Ovary (tissue), 9 donors: Measurements from ENCODE around the gene PAPLN. TPM values are rescaled to one million over a fixed set of nuclear protein-coding genes. Genes with fewer than 3 reads are reported as not detected.

Experiments
- DNase-seq, 5 donors: peaks; one replicate each; pipeline ENCODE4 v3.0.0-alpha.2; 2019 to 2020
- H3K27ac ChIP-seq, 2 donors: fragments of 200-600 bp; one replicate each; pipeline versions ENCODE4 v1.5.1 to v1.8.0; 2019 to 2022
- H3K27me3 ChIP-seq: fragments of 200-600 bp; one replicate; pipeline ENCODE4 v1.8.0; 2022
- H3K36me3 ChIP-seq: fragments of 200-600 bp; sonication (generic); one replicate; pipeline ENCODE4 v1.5.1; 2019
- H3K4me1 ChIP-seq: one replicate; pipeline ENCODE4 v1.8.1; 2013; ENCODE audit warnings: mild to moderate bottlenecking, moderate library complexity; ENCODE audit not compliant: insufficient read depth
- H3K4me3 ChIP-seq: fragments of 200-600 bp; sonication (generic); one replicate; pipeline ENCODE4 v1.5.1; 2017
- H3K9me3 ChIP-seq, 2 donors: fragments of 200-600 bp in 1 of 2; sonication (generic) in 1 of 2; one replicate each; pipeline versions ENCODE4 v1.5.1 to v1.8.1; 2013 to 2019; ENCODE audit warnings: mild to moderate bottlenecking in 1 of 2, moderate library complexity in 1 of 2
- EP300 ChIP-seq: sonication (generic); formaldehyde crosslinking; IDR thresholded peaks from one replicate; pipeline ENCODE4 v1.6.1; 2017; ENCODE audit warnings: antibody characterized with exemption
- POLR2A ChIP-seq: fragments of 450-650 bp; IDR thresholded peaks from one replicate; pipeline ENCODE4 v1.6.1; 2017; ENCODE audit warnings: antibody characterized with exemption, mild to moderate bottlenecking, moderate library complexity
- WGBS, 3 donors: extraction: QIAGEN DNeasy Blood & Tissue Kit in 1 of 3; methylation state at CpG; one replicate each; pipeline versions ENCODE4 v1.1.5 to v1.1.7; 2013 to 2017; 5-methylcytosine and 5-hydroxymethylcytosine counted together
- intact Hi-C, 4 donors: fragments of 100-400 bp; cut with DNase I; formaldehyde crosslinking; loops; one replicate each; pipeline versions ENCODE4 v1.11.0 to v1.15.1; 2022 to 2023
- polyA plus RNA-seq, 2 donors: library from polyadenylated mRNA; stranded (reverse); fragments of 200-250 nt in 1 of 2; fragments of 350-450 nt in 1 of 2; fragmentation: Illumina TruSeq in 1 of 2; extraction: RNeasy Lipid Tissue Mini Kit (QIAGEN cat#74804) in 1 of 2; gene quantifications; one replicate each; pipeline ENCODE4 v1.2.3, GENCODE V29; 2013 to 2014
- total RNA-seq, 7 donors: library from RNA; depleted of rRNA in 2 of 7; stranded (reverse); fragments of >200 nt in 2 of 7; fragmentation: NEBNext Ultra II Directional in 3 of 7; extraction: Animal tissue kit (Norgen Biotek cat#: 25700) in 3 of 7; gene quantifications; one replicate each; pipeline versions ENCODE4 v1.1.0 to v1.2.4, GENCODE V29; 2016 to 2023
- TF ChIP-seq, protein P1 (sequence below), 3 donors: fragments of 450-650 bp in 2 of 3; fragments of 200-600 bp in 1 of 3; IDR thresholded peaks; one replicate each; pipeline versions ENCODE4 v1.5.1 to v1.8.0; 2016 to 2022; ENCODE audit warnings: antibody characterized with exemption in 3 of 3, mild to moderate bottlenecking in 1 of 3
- donor health status: DM: no; HTN: no; CAD: no; lungs with moderate emphysema.
- donor health status: DM: no; HTN: no; CAD: no.
- donor health status: Bipolar disorder and iron deficiency.
- donor health status: DM: yes; HTN: yes; CAD: no.
- donor health status: DM: no; HTN: no; CAD: no.
- donor health status: DM: yes; HTN: yes; CAD: no.

Gene PAPLN
- total and polyA plus RNA-seq, 9 donors = 4.6 to 35.4 (median 18.3) TPM

DNA sequence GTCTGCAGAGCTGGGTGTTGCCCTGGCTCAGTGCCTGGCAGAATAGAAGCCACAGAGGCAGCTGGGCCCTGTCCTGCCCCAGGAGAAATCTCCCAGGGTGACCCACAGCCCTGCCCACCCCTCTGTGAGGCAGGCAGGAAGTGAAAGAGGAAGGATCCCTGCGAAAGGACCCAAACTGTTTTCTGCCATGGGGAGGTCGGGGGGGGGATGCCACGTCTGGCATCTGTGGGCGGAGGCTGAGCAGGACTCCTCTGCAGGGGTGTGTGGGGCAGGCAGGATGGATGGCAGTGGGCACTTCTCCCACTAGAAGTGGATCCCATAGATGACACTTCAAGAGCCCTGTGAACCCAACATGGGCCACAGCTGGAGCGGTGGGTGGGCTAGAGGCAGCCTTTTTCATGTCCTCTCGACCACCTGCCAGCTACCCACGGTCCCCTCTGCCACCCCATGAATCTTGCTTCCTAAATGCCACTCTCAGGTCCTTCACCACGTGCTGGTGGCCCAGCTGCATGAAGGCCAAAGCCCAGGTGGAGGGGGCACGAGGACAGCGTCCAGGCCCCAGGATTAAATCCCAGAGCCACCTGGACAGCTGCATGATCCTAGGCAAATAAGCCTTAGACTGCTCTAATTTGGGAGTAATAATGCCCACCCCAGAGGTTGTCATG is 3.6 kb downstream of the PAPLN start:
- no peaks in the 10 kb centered on the region for H3K27me3 ChIP-seq
- no peaks in the 10 kb centered on the region for H3K36me3 ChIP-seq
- no peak overlapping the region for H3K4me3 ChIP-seq
- H3K9me3 ChIP-seq = no peaks in the 10 kb centered on the region
- peaks cover 22% of the 10 kb centered on the region for H3K4me1 ChIP-seq
- 87 to 95% (median 93%) methylated on average over 10 of the region's 10 CpGs for WGBS, 3 donors
- intact Hi-C loops = no loop called here
- no peak overlapping the region for H3K27ac ChIP-seq
- DNase-seq = peak in 3 of 5 donors; percentile 9 to 42 (median 22)
- TF ChIP-seq, protein P1, sequence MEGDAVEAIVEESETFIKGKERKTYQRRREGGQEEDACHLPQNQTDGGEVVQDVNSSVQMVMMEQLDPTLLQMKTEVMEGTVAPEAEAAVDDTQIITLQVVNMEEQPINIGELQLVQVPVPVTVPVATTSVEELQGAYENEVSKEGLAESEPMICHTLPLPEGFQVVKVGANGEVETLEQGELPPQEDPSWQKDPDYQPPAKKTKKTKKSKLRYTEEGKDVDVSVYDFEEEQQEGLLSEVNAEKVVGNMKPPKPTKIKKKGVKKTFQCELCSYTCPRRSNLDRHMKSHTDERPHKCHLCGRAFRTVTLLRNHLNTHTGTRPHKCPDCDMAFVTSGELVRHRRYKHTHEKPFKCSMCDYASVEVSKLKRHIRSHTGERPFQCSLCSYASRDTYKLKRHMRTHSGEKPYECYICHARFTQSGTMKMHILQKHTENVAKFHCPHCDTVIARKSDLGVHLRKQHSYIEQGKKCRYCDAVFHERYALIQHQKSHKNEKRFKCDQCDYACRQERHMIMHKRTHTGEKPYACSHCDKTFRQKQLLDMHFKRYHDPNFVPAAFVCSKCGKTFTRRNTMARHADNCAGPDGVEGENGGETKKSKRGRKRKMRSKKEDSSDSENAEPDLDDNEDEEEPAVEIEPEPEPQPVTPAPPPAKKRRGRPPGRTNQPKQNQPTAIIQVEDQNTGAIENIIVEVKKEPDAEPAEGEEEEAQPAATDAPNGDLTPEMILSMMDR (IDR thresholded peaks at IDR 0.05) = no peak
- TF ChIP-seq EP300 (no peak), POLR2A (no peak)

DNA sequence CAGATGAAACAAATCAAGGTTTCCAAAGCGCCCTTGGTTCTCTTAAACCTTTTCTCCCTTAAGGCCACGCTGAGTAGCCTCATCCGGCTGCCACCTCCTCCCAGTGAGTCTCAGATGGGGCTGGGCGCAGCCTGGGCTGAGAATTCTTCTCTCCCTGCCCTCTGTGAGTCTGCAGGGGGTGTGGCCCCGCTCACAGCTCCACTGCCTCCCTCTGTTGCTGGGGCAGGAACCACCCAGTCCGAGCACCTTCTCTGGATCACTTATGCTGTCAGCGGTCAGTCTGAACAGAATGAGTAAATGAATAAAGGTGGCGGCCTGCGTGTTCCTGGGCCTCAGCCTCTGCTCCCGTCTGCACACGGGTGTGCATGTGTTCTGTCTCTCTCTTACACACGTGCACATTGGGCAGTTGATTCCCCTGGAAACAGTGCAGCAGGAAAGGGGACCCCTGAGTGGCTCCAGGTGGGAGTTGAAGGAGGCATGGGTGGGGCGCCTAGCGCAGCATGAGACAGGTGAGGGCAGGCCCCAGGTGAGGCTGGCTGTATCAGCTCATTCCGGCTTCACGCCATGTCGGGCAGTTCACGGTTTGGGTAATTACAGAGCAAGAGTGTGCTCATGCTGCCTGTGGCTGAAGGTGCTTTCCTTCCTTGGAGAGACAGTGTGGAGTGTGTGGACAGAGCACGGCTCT is 4.3 kb downstream of the PAPLN start:
- Histone ChIP-seq H3K36me3 (no peaks in the 10 kb centered on the region), H3K4me1 (peaks cover 20% of the 10 kb centered on the region), H3K27ac (peak overlapping the region in 1 of 2 donors; percentile 59), H3K27me3 (no peaks in the 10 kb centered on the region), H3K9me3 (no peaks in the 10 kb centered on the region), H3K4me3 (no peak overlapping the region)
- intact Hi-C loops = no loop called here
- TF ChIP-seq, protein P1 (IDR thresholded peaks at IDR 0.05) = no peak
- WGBS, 3 donors = 91 to 93% (median 92%) methylated on average over 19 of the region's 19 CpGs
- peak in 3 of 5 donors; percentile 13 to 37 (median 24) for DNase-seq

DNA sequence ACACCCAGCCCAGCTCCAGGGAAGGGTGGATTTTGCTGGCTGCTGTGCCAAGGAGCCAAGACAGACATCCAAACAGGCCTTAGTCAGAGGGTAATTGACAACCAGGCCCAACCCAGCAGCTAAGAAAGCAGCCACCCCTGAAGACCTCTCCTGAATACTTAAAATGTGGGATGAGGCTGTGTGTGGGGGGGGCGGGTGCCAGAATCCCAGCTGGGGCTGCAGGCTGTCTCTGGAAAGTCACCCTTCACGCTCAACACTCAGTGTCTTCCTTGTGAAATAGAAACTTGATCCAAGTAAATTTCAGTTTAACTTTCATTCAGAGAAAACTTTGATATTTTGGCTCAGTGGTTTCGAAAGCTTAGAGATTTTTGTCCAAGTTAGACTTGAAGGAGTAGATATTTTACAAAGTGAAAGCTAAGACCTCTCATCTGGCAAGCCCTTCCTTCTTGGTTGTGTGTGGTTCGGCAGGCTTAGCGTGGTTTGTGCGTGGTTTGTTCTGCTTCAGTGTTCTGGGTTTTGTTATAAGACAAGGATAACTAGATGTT is 5.1 kb downstream of the PAPLN start:
- H3K9me3 ChIP-seq = no peaks in the 10 kb centered on the region
- H3K27me3 ChIP-seq = no peaks in the 10 kb centered on the region
- peak overlapping the region; percentile 59 to 68 for H3K27ac ChIP-seq
- peaks cover 20% of the 10 kb centered on the region for H3K4me1 ChIP-seq
- DNase-seq = peak in 2 of 5 donors; percentile 37 to 52
- no peaks in the 10 kb centered on the region for H3K36me3 ChIP-seq
- TF ChIP-seq POLR2A (no peak), EP300 (no peak)
- TF ChIP-seq, protein P1 (IDR thresholded peaks at IDR 0.05) = no peak
- whole genome bisulfite sequencing, 3 donors = 2 to 22% (median 18%) methylated on average over 6 of the region's 6 CpGs
- intact Hi-C loops = no loop called here
- H3K4me3 ChIP-seq = peak overlapping the region; percentile 21

DNA sequence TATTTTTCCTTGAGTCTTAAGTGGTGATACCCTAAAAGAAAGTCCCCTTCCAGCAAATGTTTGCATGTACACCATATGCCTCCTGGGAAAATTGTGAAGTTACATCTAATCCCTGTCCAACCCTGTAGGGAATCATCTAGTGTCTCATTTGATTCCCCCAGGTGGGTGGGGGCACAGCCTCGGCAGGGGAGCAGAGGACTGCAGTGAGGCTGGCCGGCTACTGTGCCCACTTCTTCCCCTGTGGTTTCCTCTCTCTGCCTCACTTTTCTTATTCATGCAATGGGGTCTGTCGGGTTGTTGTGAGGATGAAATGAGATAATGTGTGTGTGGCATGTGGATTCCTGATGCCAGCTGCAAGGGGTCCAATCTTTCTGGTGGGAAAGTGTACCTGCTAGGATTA is 6.0 kb downstream of the PAPLN start:
- TF ChIP-seq EP300 (no peak), POLR2A (no peak)
- TF ChIP-seq, protein P1 (IDR thresholded peaks at IDR 0.05) = no peak
- peaks cover 16% of the 10 kb centered on the region for H3K4me1 ChIP-seq
- 84 to 90% (median 88%) methylated on average over 3 of the region's 3 CpGs for WGBS, 3 donors
- no peak overlapping the region for H3K4me3 ChIP-seq
- H3K36me3 ChIP-seq = no peaks in the 10 kb centered on the region
- no peak for DNase-seq
- no peak overlapping the region for H3K27ac ChIP-seq
- H3K9me3 ChIP-seq = no peaks in the 10 kb centered on the region
- intact Hi-C loops = no loop called here
- no peaks in the 10 kb centered on the region for H3K27me3 ChIP-seq
